Keratinocyte (primary cell): ENCODE results near the gene CACHD1. TPM values are rescaled to one million over a fixed set of nuclear protein-coding genes. Genes with fewer than 3 reads are reported as not detected.

Experiments
- DNase-seq: peaks from one replicate; pipeline ENCODE4 v3.0.0-alpha.2; 2011; ENCODE audit warnings: low read depth, missing footprints, low spot score
- FAIRE-seq: peaks from 2 replicates; lab custom pipeline; 2011; peaks lifted over from hg19 to GRCh38; lab: Jason Lieb, UNC
- H2AFZ ChIP-seq: 2 replicates; pipeline ENCODE4 v1.6.0; 2012; ENCODE audit warnings: low read length, control low read depth, inconsistent platforms; ENCODE audit not compliant: control insufficient read depth
- H3K27ac ChIP-seq: 2 replicates; pipeline ENCODE4 v1.5.1; 2011; ENCODE audit warnings: low read length; ENCODE audit not compliant: control insufficient read depth, insufficient read depth
- H3K27me3 ChIP-seq: 3 replicates; pipeline ENCODE4 v1.6.0; 2011; ENCODE audit warnings: low read length; ENCODE audit not compliant: control insufficient read depth, insufficient read depth; ENCODE audit errors: extremely low read depth
- H3K36me3 ChIP-seq, 2 experiments: 2 replicates in 1 of 2; 3 replicates in 1 of 2; pipeline ENCODE4 v1.5.1; 2011; ENCODE audit warnings: low read length in 2 of 2, mild to moderate bottlenecking in 1 of 2; ENCODE audit not compliant: control insufficient read depth in 2 of 2, insufficient read depth in 2 of 2; ENCODE audit errors: extremely low read depth in 1 of 2
- H3K4me1 ChIP-seq: 3 replicates; pipeline ENCODE4 v1.5.1; 2011; ENCODE audit warnings: low read length; ENCODE audit not compliant: control insufficient read depth, insufficient read depth; ENCODE audit errors: extremely low read depth
- H3K4me2 ChIP-seq: 3 replicates; pipeline ENCODE4 v1.6.0; 2011; ENCODE audit warnings: low read depth, low read length; ENCODE audit not compliant: control insufficient read depth, insufficient read depth; ENCODE audit errors: extremely low read depth
- H3K4me3 ChIP-seq, 3 experiments: fragments of 200-600 bp in 1 of 3; sonication (generic) in 1 of 3; 2 replicates in 2 of 3; 3 replicates in 1 of 3; pipeline ENCODE4 v1.5.1; 2011 to 2016; ENCODE audit warnings: low read length in 3 of 3, mild to moderate bottlenecking in 3 of 3, control low read depth in 2 of 3, inconsistent platforms in 1 of 3, low read depth in 1 of 3, mixed read lengths in 1 of 3, mixed run types in 1 of 3, moderate library complexity in 1 of 3; ENCODE audit not compliant: control insufficient read depth in 2 of 3, insufficient read depth in 2 of 3; ENCODE audit errors: extremely low read depth in 1 of 3
- H3K79me2 ChIP-seq: 2 replicates; pipeline ENCODE4 v1.6.0; 2012; ENCODE audit warnings: low read length; ENCODE audit not compliant: control insufficient read depth, insufficient read depth
- H3K9ac ChIP-seq: 3 replicates; pipeline ENCODE4 v1.6.0; 2011; ENCODE audit warnings: low read length; ENCODE audit not compliant: control insufficient read depth, insufficient read depth; ENCODE audit errors: extremely low read depth
- H3K9me1 ChIP-seq: 3 replicates; pipeline ENCODE4 v1.6.0; 2011; ENCODE audit warnings: low read length; ENCODE audit not compliant: control insufficient read depth, insufficient read depth; ENCODE audit errors: extremely low read depth
- H3K9me3 ChIP-seq: 2 replicates; pipeline ENCODE4 v1.5.1; 2012; ENCODE audit warnings: low read depth, low read length; ENCODE audit not compliant: control insufficient read depth
- H4K20me1 ChIP-seq: 3 replicates; pipeline ENCODE4 v1.6.0; 2011; ENCODE audit warnings: low read length; ENCODE audit not compliant: control insufficient read depth, insufficient read depth; ENCODE audit errors: extremely low read depth
- EZH2 ChIP-seq: IDR thresholded peaks from one replicate; pipeline ENCODE4 v1.6.1; 2012; ENCODE audit warnings: inconsistent platforms, mild to moderate bottlenecking, low read length, moderate library complexity
- dilution Hi-C: fragments of 300-500 bp; cut with MboI; formaldehyde crosslinking; loops from one replicate; pipeline ENCODE4 v1.7.0; 2020; ENCODE audit warnings: low sequenced_read_pairs; ENCODE audit not compliant: extremely low pct_ligation_motif_present
- polyA plus RNA-seq, 5 experiments: library from polyadenylated mRNA; depleted of rRNA in 3 of 5; stranded (reverse) in 3 of 5; stranded (forward) in 1 of 5; unstranded in 1 of 5; fragments of >200 nt; gene quantifications; 1 replicate in 1 of 5; 2 replicates in 3 of 5; 3 replicates in 1 of 5; pipeline versions ENCODE4 v1.2.1 to v1.2.3, GENCODE V29; 2011 to 2012; ENCODE audit warnings: missing spikeins in 2 of 5, low read depth in 1 of 5, low replicate concordance in 1 of 5
- TF ChIP-seq, protein P1 (sequence below), 3 experiments: IDR thresholded peaks in 1 of 3; conservative IDR thresholded peaks in 1 of 3; optimal IDR thresholded peaks in 1 of 3; 2 replicates in 2 of 3; 3 replicates in 1 of 3; pipeline versions ENCODE3 to v1.5.1; 2011; ENCODE audit warnings: low read length in 3 of 3, mild to moderate bottlenecking in 3 of 3, moderate library complexity in 2 of 3, control low read depth in 1 of 3, inconsistent platforms in 1 of 3; ENCODE audit not compliant: insufficient read depth in 2 of 3; ENCODE audit errors: extremely low read depth in 1 of 3

CACHD1 gene
- polyA plus RNA-seq, 1 donor (not counting 4 experiments of a cell fraction or from before 2014, with no cell fraction given): 2.4 TPM

DNA sequence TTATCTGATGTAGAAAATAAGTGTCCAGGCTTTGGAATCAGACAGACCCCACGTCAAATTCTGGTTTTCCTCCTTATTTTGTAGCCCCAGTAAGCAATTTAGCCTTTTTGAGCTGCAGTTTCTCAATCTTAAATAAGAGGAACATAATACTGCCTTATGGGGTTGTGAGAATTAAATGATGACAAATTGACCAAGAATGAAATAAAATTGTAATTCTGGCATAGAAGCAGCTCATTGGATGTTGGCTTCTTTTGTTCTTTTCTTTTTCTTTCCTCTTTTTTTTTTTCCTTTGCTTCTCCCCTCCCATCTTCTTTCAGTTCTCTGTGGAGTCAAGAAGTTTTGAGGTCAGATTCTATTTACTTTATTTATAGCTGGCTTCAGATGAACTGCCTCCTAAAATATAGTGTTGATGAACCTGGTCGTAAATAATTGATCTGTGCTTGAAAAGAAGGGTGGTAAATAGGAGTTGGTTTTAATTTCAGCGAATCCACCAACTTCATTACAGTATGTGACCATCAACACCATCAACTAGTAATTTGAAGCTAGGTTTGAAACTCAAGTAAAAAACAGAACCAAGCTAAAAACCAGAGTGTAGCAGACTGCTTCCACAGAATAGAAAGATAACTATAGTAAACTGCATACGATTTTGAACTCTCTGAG lies 81.1 kb downstream of the CACHD1 start:
- no peaks in the 10 kb centered on the region for H3K27me3 ChIP-seq
- FAIRE-seq (no peak), DNase-seq (no peak)
- H3K9ac ChIP-seq: no peak overlapping the region
- no peak overlapping the region for H3K4me3 ChIP-seq
- dilution Hi-C loops: no loop called here
- H3K79me2 ChIP-seq: no peaks in the 10 kb centered on the region
- no peak for TF ChIP-seq EZH2
- TF ChIP-seq, protein P1, sequence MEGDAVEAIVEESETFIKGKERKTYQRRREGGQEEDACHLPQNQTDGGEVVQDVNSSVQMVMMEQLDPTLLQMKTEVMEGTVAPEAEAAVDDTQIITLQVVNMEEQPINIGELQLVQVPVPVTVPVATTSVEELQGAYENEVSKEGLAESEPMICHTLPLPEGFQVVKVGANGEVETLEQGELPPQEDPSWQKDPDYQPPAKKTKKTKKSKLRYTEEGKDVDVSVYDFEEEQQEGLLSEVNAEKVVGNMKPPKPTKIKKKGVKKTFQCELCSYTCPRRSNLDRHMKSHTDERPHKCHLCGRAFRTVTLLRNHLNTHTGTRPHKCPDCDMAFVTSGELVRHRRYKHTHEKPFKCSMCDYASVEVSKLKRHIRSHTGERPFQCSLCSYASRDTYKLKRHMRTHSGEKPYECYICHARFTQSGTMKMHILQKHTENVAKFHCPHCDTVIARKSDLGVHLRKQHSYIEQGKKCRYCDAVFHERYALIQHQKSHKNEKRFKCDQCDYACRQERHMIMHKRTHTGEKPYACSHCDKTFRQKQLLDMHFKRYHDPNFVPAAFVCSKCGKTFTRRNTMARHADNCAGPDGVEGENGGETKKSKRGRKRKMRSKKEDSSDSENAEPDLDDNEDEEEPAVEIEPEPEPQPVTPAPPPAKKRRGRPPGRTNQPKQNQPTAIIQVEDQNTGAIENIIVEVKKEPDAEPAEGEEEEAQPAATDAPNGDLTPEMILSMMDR (optimal IDR thresholded peaks at IDR 0.05 in 1 of 3, IDR thresholded peaks at IDR 0.05 in 1 of 3, conservative IDR thresholded peaks at IDR 0.05 in 1 of 3; ENCODE audit: extremely low read depth in 1 of 3, insufficient read depth in 2 of 3, low read length in 3 of 3): no peak
- H3K4me1 ChIP-seq: no peaks in the 10 kb centered on the region
- no peaks in the 10 kb centered on the region for H3K9me1 ChIP-seq
- H3K9me3 ChIP-seq: no peaks in the 10 kb centered on the region
- H3K4me2 ChIP-seq: no peak overlapping the region
- H3K36me3 ChIP-seq: no peaks in the 10 kb centered on the region
- H4K20me1 ChIP-seq: no peaks in the 10 kb centered on the region
- H2AFZ ChIP-seq: no peak overlapping the region
- no peak overlapping the region for H3K27ac ChIP-seq

DNA sequence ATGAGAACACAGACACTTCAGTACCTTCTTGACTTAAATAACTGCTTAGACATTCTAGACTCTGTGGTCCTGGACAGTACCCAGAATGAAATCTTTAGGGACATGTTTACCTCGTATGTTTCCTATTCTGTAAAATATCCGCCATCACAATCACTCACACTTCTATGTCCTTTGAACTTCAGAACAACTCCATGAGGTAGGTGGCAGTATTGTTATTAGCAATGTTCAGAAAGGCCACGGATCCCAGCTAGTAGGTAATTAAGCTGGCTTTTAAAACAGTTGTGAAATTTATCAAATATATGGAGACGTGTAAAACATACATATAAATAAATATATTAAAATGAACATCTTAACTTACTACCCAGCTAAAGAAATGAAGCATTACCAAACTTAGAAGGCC lies 83.4 kb downstream of the CACHD1 start:
- dilution Hi-C loops: no loop called here
- H3K4me1 ChIP-seq: no peaks in the 10 kb centered on the region
- no peak for TF ChIP-seq EZH2
- TF ChIP-seq, protein P1 (optimal IDR thresholded peaks at IDR 0.05 in 1 of 3, IDR thresholded peaks at IDR 0.05 in 1 of 3, conservative IDR thresholded peaks at IDR 0.05 in 1 of 3; ENCODE audit: extremely low read depth in 1 of 3, insufficient read depth in 2 of 3, low read length in 3 of 3): no peak

More for the DNA sequence above, 83.4 kb downstream of the CACHD1 start:
- H3K27ac ChIP-seq: no peak overlapping the region
- no peak for FAIRE-seq
- no peak for DNase-seq
- H2AFZ ChIP-seq: no peak overlapping the region
- no peaks in the 10 kb centered on the region for H3K9me1 ChIP-seq
- no peaks in the 10 kb centered on the region for H4K20me1 ChIP-seq
- H3K4me3 ChIP-seq: no peak overlapping the region
- H3K4me2 ChIP-seq: no peak overlapping the region
- no peaks in the 10 kb centered on the region for H3K27me3 ChIP-seq
- no peaks in the 10 kb centered on the region for H3K36me3 ChIP-seq
- H3K9ac ChIP-seq: no peak overlapping the region
- no peaks in the 10 kb centered on the region for H3K79me2 ChIP-seq
- no peaks in the 10 kb centered on the region for H3K9me3 ChIP-seq
